Mesenteric fat pad (tissue), 1 donor: Measurements from ENCODE around the gene F11R. TPM values are rescaled to one million over a fixed set of nuclear protein-coding genes. Genes with fewer than 3 reads are reported as not detected.

Experiments used
- DNase-seq: peaks from one replicate; pipeline ENCODE4 v3.0.0-alpha.2; 2020; ENCODE audit warnings: low spot score
- total RNA-seq: library from RNA; stranded (reverse); fragmentation: NEBNext Ultra II Directional; extraction: Animal tissue kit (Norgen Biotek cat#: 25700); gene quantifications from one replicate; pipeline ENCODE4 v1.2.1, GENCODE V29; 2021
- donor health status: DM: yes; HTN: yes; CAD: no.

The F11R gene
- total RNA-seq, 1 donor from 2014 or later = 55.5 TPM

GRCh38 chr1:160978510-160978927 lies 42.4 kb downstream of the F11R start:
- no peak for DNase-seq

- DNase-seq = no peak
Observed at GRCh38 chr1:160975026-160975425, 45.9 kb downstream of the F11R start.

GRCh38 chr1:160973491-160973890 lies 47.5 kb downstream of the F11R start:
- no peak for DNase-seq

- no peak for DNase-seq
Observed at GRCh38 chr1:160972939-160973338, 48.0 kb downstream of the F11R start.

- no peak for DNase-seq
Observed at GRCh38 chr1:160971618-160972056, 49.3 kb downstream of the F11R start.

GRCh38 chr1:160963521-160963920 lies 57.4 kb downstream of the F11R start:
- DNase-seq = no peak

- DNase-seq = peak; percentile 6
Observed at GRCh38 chr1:160961419-160961818, 59.5 kb downstream of the F11R start.

- DNase-seq = peak; percentile 28
Observed at GRCh38 chr1:160956966-160957365, 64.0 kb downstream of the F11R start.

- DNase-seq = peak; percentile 51
Observed at GRCh38 chr1:160954158-160955104, 66.5 kb downstream of the F11R start, which contains the start of gene ITLN2. ITLN2 (minus strand) TSS chr1:160954809; CDS start chr1:160954741, 68 bp downstream.

GRCh38 chr1:160953030-160953429 lies 67.9 kb downstream of the F11R start:
- peak; percentile 43 for DNase-seq

- DNase-seq = peak; percentile 18
Observed at GRCh38 chr1:160952129-160952510, 68.8 kb downstream of the F11R start.

- DNase-seq = peak; percentile 55
Observed at GRCh38 chr1:160951443-160952128, 69.4 kb downstream of the F11R start.

GRCh38 chr1:160950657-160951056 lies 70.3 kb downstream of the F11R start:
- DNase-seq = peak; percentile 81

GRCh38 chr1:160949881-160950280 lies 71.1 kb downstream of the F11R start:
- DNase-seq = no peak

- peak; percentile 37 for DNase-seq
Observed at GRCh38 chr1:160949216-160949880, 71.6 kb downstream of the F11R start.

- DNase-seq = peak; percentile 28
Observed at GRCh38 chr1:160947174-160947759, 73.7 kb downstream of the F11R start.

- DNase-seq = peak; percentile 12
Observed at GRCh38 chr1:160945881-160946280, 75.1 kb downstream of the F11R start.
